ENCODE results near the gene CDK5RAP2.

CDK5RAP2 gene

DNA sequence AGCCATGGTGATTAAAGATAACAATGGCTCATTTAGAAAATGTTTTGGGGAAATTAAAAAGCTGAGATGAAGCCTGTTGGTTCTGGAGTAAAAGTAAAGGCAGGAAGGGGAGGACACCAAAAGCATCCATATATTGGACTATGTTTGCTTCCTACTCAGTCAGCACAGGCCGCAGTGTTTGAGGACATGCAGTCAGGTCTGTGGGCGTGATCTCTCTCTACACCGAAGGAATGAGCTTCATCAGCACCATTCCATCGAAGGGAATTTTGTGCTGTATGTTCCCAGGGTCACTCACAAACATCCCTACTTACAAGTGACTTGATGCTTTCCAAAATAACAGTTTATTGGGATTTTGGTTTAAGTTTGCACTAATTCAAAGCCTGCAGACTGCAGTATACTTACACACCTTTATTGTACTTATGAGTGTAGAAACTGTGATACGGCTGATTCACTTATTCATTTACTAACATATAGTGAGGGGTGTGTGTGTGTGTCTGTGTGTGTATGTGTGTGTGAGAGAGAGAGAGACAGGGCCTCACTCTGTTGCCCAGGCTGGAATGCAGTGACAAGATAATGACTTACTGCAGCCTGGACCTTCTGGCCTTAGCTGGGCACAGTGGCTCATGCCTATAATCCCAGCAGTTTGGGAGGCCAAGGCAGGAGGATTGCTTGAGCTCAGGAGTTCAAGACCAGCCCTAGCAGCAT, 13.4 kb upstream of the CDK5RAP2 start:
- no peak for DNase-seq (ENCODE audit: extremely low read depth in 1 of 2, low read depth in 1 of 2)

DNA sequence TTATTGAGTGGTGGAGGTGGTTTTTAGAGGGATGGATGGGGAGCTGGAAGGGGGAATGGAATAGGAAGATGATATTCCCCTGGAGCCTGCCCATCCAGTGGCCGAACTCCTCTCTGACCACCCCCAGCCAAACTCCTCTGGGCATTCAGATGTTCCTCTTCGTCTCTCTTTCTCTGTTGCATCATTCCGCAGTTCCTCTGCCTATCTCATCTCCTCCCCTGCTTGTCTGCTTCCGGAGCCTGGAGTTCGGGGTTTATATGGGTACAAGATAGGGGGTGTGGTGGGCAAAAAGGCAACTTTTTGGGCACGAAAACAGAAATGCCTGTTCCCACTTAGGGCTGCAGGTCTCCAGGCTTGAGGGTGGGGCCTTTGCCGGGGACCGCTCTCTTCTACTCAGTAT, 12.2 kb upstream of the CDK5RAP2 start:
- DNase-seq (ENCODE audit: extremely low read depth in 1 of 2, low read depth in 1 of 2) = no peak

DNA sequence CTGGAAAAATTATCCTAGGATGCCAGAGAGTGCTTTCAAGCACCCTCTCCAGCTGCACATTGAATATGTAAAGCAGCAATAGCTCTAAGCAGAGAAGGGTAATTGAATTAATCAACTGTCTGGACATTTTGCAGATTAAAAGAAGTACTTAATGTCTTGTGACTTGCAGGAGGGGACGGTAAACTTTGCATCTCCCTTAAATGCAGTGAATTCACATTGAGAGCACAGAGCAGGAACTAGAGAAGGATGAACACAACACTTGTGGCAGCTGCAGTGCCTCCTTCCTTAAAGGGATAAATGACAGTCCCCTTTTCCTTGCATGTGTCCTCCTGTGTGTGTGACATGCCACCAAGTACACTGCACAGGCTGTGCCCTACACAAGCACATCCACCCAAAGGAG, 7.4 kb upstream of the CDK5RAP2 start:
- DNase-seq (ENCODE audit: extremely low read depth in 1 of 2, low read depth in 1 of 2) = no peak

DNA sequence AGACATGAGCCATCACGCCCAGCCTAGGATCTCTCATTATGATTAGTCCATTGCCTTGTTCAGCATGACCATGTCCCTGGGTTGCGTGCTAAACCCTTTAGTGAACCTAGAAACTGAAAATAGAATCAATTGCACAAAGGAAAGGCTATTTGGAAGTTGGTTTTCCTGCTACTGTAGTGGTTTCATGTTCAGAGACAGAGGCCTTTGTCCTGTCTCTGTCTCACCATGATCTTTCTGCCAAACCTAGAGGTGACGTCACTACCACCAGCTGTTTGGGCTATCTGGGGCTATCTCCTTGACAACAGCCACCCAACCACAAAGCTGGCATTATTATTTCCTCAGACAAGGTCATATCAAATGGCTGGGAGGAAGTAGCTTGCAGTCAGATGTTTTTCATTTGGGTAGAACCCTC, 4.0 kb upstream of the CDK5RAP2 start:
- no peak for DNase-seq (ENCODE audit: extremely low read depth in 1 of 2, low read depth in 1 of 2)

GRCh38 chr9:120579139-120580050, 572 bp downstream of the CDK5RAP2 start:
- DNase-seq (ENCODE audit: extremely low read depth in 1 of 2, low read depth in 1 of 2) = no peak

DNA sequence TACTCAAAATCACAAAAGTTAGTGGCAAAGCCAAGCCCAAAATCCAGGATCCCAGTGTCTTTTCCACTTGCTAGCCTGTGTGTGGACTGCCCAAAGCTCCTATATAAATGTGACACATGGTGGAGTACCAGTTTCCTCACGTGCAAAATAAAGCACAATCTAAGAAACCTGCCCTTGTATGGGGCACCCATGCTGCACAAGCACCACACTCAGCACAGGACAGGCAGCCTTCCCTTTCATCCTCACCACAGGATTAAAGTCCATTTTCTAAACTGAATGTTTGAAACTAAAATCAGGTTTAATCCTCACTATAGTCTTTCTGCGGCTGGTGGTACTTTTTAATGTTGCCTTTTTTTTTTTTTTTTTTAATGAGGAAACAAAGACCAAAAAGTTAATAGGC, 5.5 kb downstream of the CDK5RAP2 start:
- DNase-seq (ENCODE audit: extremely low read depth in 1 of 2, low read depth in 1 of 2) = no peak

GRCh38 chr9:120572472-120572871, 7.5 kb downstream of the CDK5RAP2 start:
- DNase-seq (ENCODE audit: extremely low read depth in 1 of 2, low read depth in 1 of 2) = no peak

GRCh38 chr9:120571443-120572257, 8.3 kb downstream of the CDK5RAP2 start:
- no peak for DNase-seq (ENCODE audit: extremely low read depth in 1 of 2, low read depth in 1 of 2)

- no peak for DNase-seq (ENCODE audit: extremely low read depth in 1 of 2, low read depth in 1 of 2)
Measured at GRCh38 chr9:120570296-120570695, 9.7 kb downstream of the CDK5RAP2 start.

DNA sequence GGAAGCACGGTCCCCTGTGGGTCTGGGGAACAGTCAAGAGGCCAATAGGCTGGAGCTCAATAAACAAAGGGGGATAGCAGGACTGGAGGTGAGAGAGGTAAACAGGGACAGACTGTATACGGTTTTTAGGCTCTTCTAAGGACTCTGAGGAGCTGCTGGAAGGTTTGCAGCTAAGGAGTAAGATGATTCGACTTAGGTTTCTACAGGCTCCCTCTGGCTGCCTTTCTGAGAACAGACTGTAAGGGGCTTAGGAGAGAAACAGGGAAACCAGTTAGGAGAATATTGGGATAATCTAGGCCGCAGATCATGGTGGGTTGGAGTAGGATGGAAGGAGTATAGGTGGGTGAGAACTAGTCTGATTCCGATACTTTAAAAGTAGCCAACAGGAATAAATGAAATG, 10.4 kb downstream of the CDK5RAP2 start:
- DNase-seq (ENCODE audit: extremely low read depth in 1 of 2, low read depth in 1 of 2) = no peak

DNA sequence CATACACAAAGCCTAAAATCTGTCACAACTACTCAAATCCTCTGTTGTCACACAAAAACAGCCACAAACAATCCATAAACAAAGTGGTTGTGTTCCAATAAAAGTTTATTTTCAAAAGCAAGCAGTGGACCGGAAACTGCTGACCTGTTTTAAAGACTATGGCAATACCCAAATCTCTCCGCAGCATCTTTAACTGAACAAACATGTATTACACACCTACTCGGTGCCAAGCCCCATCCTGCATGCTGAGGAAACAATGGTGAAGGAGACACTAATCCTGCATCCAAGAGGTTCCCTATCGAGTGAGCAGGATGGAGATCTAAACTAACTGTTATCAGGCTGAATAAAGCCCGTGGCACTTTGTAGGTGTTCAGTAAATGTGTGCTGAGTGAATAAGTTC, 11.2 kb downstream of the CDK5RAP2 start:
- DNase-seq (ENCODE audit: extremely low read depth in 1 of 2, low read depth in 1 of 2) = no peak

DNA sequence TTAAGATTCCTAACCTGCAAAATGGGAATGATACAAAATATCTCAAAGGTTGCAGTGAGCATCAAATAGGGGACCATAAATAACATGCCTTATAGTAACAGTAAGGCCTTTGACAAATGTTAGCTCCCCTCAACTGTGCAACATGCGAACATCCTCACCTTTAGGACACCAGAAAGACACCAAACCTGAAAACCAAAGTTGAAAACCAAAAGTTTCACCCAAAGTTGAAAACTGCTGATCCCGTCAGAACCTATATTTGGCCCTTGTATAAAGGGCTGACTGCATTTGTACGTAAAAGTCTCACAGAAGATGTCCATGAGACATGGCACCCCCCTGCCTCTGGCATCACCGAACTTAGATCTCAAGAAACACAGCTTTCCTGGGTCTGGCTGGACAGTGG, 12.1 kb downstream of the CDK5RAP2 start:
- DNase-seq (ENCODE audit: extremely low read depth in 1 of 2, low read depth in 1 of 2) = no peak

- DNase-seq (ENCODE audit: extremely low read depth in 1 of 2, low read depth in 1 of 2) = no peak
Measured at GRCh38 chr9:120567081-120567480, 12.9 kb downstream of the CDK5RAP2 start.

- no peak for DNase-seq (ENCODE audit: extremely low read depth in 1 of 2, low read depth in 1 of 2)
Measured at GRCh38 chr9:120564589-120564988, 15.4 kb downstream of the CDK5RAP2 start.

DNA sequence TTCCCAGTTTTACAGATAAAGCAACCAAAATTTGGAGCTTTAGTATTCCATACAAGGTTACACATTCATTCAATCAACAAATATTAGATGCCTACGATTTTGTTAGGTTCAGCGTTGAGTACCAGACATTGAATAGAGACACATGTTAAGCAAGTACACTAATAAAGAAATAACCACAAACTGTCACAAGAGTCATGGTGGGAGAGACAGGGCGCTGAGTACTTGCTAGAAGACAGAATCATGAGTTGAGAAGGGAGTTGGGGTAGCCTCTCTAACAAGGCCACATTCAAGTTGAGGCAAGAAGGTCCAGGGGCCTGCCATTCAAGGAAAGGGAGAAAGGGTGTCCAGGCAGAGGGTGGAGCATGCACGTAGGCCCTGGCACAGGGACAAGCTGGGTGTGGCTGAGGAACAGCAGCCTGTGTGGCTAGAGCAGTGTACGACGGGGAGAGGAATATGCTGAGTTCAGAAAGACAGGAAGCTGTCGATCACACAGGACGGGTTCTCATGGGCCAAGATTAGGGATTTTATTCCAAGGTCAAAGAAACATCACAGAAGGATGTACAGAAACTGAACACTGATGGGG, 17.0 kb downstream of the CDK5RAP2 start:
- no peak for DNase-seq (ENCODE audit: extremely low read depth in 1 of 2, low read depth in 1 of 2)

DNA sequence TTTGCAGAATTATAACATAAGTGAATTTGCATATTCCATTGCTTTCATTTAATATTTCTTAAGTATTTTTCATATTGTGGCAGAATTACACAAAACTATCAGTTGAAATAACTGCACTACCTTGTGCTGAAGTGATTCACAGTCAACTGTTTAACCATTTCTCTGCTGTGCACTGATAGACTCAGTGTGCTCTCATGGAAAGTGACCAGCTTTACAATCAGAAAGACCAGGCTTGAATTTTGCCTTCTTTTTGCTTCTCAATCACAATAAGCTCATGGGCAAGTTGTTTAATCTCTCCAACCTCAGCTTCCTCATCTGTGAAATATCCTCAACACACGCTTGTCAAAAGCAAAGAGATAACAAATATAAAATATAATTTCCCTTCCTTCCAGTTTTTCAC, 18.3 kb downstream of the CDK5RAP2 start:
- DNase-seq (ENCODE audit: extremely low read depth in 1 of 2, low read depth in 1 of 2) = no peak

GRCh38 chr9:120559546-120559945, 20.4 kb downstream of the CDK5RAP2 start:
- DNase-seq (ENCODE audit: extremely low read depth in 1 of 2, low read depth in 1 of 2) = no peak

DNA sequence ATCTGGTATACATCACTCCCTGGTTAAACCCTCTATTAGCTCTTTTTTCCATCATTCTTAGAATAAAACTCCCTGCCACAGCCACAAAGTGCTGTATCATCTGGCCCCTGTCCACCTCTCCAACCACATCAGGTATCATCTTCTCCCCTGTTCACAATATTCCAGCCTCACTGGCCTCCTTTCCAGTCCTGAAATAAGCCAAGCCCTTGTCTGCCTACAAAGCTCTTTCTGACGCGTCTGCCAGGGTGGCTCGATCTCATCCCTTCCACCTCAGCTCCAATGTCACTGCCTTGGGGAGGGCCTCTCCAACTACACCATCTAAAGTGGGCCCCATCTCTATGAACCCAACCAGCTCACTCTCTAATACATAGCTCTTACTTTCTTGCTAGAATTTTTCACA, 21.5 kb downstream of the CDK5RAP2 start:
- DNase-seq (ENCODE audit: extremely low read depth in 1 of 2, low read depth in 1 of 2) = no peak

GRCh38 chr9:120557205-120557604, 22.8 kb downstream of the CDK5RAP2 start:
- no peak for DNase-seq (ENCODE audit: extremely low read depth in 1 of 2, low read depth in 1 of 2)

GRCh38 chr9:120556775-120557174, 23.2 kb downstream of the CDK5RAP2 start:
- DNase-seq (ENCODE audit: extremely low read depth in 1 of 2, low read depth in 1 of 2) = no peak

DNA sequence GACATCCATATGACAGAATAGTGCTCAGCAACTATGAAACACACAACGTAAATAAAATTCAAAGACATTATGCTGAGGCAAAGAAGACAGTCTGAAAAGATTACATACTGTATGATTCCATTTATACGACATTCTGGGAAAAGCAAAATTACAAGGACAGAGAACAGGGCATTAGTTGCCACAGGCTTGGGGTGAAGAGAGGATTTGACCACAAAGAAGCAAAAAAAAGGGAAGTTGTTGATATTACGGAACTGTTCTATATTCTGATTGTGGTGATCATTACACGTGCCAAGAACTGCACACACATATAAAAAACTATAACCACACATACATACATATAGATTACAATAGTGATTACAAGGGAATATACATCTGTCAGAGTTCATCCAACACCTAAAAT, 24.1 kb downstream of the CDK5RAP2 start:
- no peak for DNase-seq (ENCODE audit: extremely low read depth in 1 of 2, low read depth in 1 of 2)
